ENCODE data around the gene TCEANC2. TPM values are rescaled to one million over a fixed set of nuclear protein-coding genes. Genes with fewer than 3 reads are reported as not detected.

TCEANC2 gene
- total RNA-seq, 1 donor, result 2.5 TPM

GRCh38 chr1:54117815-54118563 is 64.6 kb downstream of the TCEANC2 start:
- H3K36me3 ChIP-seq (ENCODE audit: insufficient read depth, low read length), result no peaks in the 10 kb centered on the region
- DNase-seq (ENCODE audit: insufficient read length, low spot score, missing footprints), result peak; percentile 84
- peak overlapping the region; percentile 83 for H3K27ac ChIP-seq (ENCODE audit: low read depth, low read length)
- peak overlapping the region; percentile 76 for H2AFZ ChIP-seq (ENCODE audit: low read length)
- H4K20me1 ChIP-seq (ENCODE audit: insufficient read depth, low read length), result no peaks in the 10 kb centered on the region
- no peaks in the 10 kb centered on the region for H3K27me3 ChIP-seq (ENCODE audit: insufficient read depth, low read length)
- peaks cover 21% of the 10 kb centered on the region for H3K4me1 ChIP-seq (ENCODE audit: insufficient read depth, low read length)
- no peaks in the 10 kb centered on the region for H3K9me3 ChIP-seq (ENCODE audit: low read depth, low read length)
- TF ChIP-seq CTCF (IDR thresholded peaks at IDR 0.05; ENCODE audit: extremely low read depth, low read depth, low read length), result no peak
- no peaks in the 10 kb centered on the region for H3K79me2 ChIP-seq (ENCODE audit: insufficient read depth, low read length)
- no peak overlapping the region for H3K4me3 ChIP-seq (ENCODE audit: insufficient read depth, low read length)
- H3K4me2 ChIP-seq (ENCODE audit: insufficient read depth, low read length), result peak overlapping the region; percentile 63

GRCh38 chr1:54118704-54119103 is 65.3 kb downstream of the TCEANC2 start:
- no peaks in the 10 kb centered on the region for H3K36me3 ChIP-seq (ENCODE audit: insufficient read depth, low read length)
- peak overlapping the region; percentile 83 for H3K27ac ChIP-seq (ENCODE audit: low read depth, low read length)
- DNase-seq (ENCODE audit: insufficient read length, low spot score, missing footprints), result peak; percentile 98
- no peaks in the 10 kb centered on the region for H3K9me3 ChIP-seq (ENCODE audit: low read depth, low read length)
- peak overlapping the region; percentile 63 for H3K4me2 ChIP-seq (ENCODE audit: insufficient read depth, low read length)
- H3K4me3 ChIP-seq (ENCODE audit: insufficient read depth, low read length), result no peak overlapping the region
- no peaks in the 10 kb centered on the region for H4K20me1 ChIP-seq (ENCODE audit: insufficient read depth, low read length)
- H3K27me3 ChIP-seq (ENCODE audit: insufficient read depth, low read length), result no peaks in the 10 kb centered on the region
- peaks cover 21% of the 10 kb centered on the region for H3K4me1 ChIP-seq (ENCODE audit: insufficient read depth, low read length)
- TF ChIP-seq CTCF (IDR thresholded peaks at IDR 0.05; ENCODE audit: extremely low read depth, low read depth, low read length), result no peak
- H2AFZ ChIP-seq (ENCODE audit: low read length), result peak overlapping the region; percentile 76
- H3K79me2 ChIP-seq (ENCODE audit: insufficient read depth, low read length), result no peaks in the 10 kb centered on the region

- Histone ChIP-seq H3K27me3 (ENCODE audit: insufficient read depth, low read length) (no peaks in the 10 kb centered on the region), H3K36me3 (ENCODE audit: insufficient read depth, low read length) (no peaks in the 10 kb centered on the region), H3K79me2 (ENCODE audit: insufficient read depth, low read length) (no peaks in the 10 kb centered on the region), H3K27ac (ENCODE audit: low read depth, low read length) (no peak overlapping the region), H2AFZ (ENCODE audit: low read length) (no peak overlapping the region), H3K4me3 (ENCODE audit: insufficient read depth, low read length) (no peak overlapping the region), H3K4me2 (ENCODE audit: insufficient read depth, low read length) (no peak overlapping the region), H4K20me1 (ENCODE audit: insufficient read depth, low read length) (no peaks in the 10 kb centered on the region), H3K9me3 (ENCODE audit: low read depth, low read length) (no peaks in the 10 kb centered on the region), H3K4me1 (ENCODE audit: insufficient read depth, low read length) (peaks cover 21% of the 10 kb centered on the region)
- no peak for TF ChIP-seq CTCF (IDR thresholded peaks at IDR 0.05; ENCODE audit: extremely low read depth, low read depth, low read length)
- no peak for DNase-seq (ENCODE audit: insufficient read length, low spot score, missing footprints)
Observed at GRCh38 chr1:54120018-54120697, 66.8 kb downstream of the TCEANC2 start.

Measured in osteoblast (primary cell).